Colon (tissue), 2 donors: ENCODE results near the gene IGF2R.
"Not testable (repeated sequence)": the region's sequence is repeated elsewhere in the genome, so short reads cannot be mapped to it uniquely, and the experiment has no call there.

Source experiments
- FAIRE-seq: peaks from 2 replicates; lab custom pipeline; 2012; peaks lifted over from hg19 to GRCh38; lab: Jason Lieb, UNC
- donor health status: control.
- donor health status: control.

The IGF2R gene

GRCh38 chr6:159968295-159969203 is at the start of gene IGF2R:
IGF2R (plus strand) TSS chr6:159969082; CDS start chr6:159969247, 165 bp downstream.
- FAIRE-seq = no peak

- no peak for FAIRE-seq
Measured at GRCh38 chr6:159919800-159920199, 49.1 kb upstream of the IGF2R start.

DNA sequence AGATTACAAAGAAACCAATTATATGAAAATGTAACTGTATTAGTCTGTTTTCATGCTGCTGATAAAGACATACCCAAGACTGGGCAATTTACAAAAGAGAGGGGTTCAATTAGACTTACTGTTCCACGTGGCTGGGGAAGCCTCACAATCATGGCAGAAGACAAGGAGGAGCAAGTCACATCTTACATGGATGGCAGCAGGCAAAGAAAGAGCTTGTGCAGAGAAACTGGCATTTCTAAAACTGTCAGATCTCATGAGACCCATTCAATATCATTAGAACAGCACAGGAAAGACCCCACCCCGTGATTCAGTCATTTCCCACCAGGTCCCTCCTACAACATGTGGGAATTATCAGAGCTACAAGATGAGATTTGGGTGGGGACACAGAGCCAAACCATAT is 44.7 kb upstream of the IGF2R start:
- not testable (repeated sequence) for FAIRE-seq

DNA sequence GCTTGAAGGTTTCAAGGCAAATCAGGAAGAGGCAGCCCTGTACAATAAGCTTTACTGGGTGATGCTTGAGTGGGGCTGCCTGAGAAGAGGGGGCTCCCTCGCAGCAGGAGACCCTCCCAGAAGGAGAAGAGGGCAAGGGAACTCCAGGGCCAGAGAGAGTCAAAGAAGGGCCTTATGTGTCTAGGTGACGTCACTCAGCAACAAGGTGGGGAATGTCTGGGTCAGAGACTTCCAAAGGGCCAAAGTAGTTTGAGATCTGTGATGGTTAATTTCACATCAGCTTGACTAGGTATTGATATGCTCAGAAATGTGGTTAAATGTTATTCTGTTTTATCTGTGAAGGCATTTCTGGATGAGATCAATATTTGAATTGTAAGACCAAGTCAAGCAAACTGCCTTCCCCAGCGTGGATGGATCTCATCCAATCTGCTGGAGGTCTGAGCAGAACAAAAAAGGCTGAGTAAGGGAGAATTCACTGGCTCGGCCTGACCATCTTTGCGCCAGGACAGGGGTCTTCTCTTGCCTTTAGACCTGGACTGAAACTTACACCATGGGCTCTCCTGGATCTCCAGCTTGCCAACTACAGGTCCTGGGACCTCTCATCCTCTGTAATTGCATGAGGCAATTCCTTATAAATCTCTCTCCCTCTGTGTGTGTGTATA is 42.2 kb upstream of the IGF2R start:
- no peak for FAIRE-seq

DNA sequence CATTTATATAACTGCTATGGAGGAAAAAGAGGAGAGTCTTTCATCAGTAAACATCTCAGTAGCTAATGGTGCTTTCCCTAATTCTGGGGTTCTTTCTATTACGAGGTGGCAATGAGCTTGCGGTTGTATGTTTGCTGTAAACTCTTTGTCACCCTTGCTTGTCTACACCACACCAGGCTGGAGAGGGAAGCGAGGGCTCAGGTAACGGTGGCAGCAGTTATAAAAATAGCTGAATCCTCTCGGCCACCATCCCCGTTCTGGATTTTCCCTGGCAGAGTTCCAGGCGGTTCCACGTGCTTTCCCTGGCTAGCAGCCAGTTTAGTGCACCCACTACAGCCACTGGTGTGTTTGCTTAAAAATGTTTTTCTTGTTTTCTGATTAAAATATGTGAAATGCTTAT is 39.1 kb upstream of the IGF2R start:
- no peak for FAIRE-seq

DNA sequence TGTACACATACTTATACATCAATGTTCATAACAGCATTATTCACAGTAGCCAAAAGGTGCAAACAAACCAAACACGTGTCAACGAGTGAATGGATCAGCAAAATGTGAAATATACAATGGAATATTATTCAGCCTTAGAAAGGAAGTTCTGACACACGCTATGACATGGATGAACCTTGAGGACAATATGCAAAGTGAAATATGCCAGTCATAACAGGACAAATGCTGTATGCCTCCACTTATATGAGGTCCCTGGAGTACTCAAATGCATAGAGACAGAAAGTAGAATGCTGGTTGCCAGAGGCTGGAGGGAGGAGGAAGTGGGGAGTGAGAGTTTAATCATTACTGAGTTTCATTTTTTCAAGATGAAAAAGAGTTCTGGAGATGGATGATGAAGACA is 37.8 kb upstream of the IGF2R start:
- FAIRE-seq = no peak

- no peak for FAIRE-seq
Measured at GRCh38 chr6:159931846-159932245, 37.0 kb upstream of the IGF2R start.

DNA sequence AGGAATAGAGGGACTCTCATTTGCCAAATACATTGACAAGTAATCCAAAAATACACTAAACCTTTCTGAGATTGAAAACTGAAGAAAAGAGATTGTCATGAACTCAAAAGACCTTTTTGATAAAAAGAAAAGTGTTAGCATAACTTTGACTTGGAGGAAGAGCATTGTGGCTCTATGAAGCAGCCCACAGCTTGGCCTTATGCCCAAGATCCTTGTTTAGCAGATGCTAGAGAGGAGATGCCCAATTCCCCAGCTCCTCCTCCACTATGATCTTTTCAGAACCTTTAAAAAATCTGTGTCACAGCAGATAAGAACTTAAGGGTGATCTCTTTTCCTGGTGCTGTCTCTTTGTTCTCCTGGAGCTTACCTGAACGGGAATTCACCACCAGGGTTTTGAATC is 35.8 kb upstream of the IGF2R start:
- FAIRE-seq = no peak

- FAIRE-seq = no peak
Measured at GRCh38 chr6:159934181-159934580, 34.7 kb upstream of the IGF2R start.

DNA sequence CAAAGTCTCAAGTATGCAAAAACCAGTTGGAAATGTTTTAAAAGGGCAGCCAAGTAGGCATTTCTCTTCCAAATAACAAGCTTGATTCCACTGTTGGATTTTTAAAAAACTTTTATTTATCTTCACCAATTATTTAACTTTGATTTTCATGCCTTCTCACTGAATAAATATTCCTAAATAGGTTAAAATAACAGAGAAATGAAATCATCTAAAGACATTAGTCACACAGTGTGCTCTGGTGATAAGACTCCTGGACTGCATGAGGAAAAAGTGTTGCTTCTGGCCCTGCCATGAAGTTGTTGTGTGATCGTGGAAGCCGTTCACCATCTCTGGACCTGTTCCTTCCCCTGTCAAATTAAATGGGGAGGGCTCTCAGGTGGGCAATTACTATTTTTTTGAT is 33.8 kb upstream of the IGF2R start:
- no peak for FAIRE-seq

DNA sequence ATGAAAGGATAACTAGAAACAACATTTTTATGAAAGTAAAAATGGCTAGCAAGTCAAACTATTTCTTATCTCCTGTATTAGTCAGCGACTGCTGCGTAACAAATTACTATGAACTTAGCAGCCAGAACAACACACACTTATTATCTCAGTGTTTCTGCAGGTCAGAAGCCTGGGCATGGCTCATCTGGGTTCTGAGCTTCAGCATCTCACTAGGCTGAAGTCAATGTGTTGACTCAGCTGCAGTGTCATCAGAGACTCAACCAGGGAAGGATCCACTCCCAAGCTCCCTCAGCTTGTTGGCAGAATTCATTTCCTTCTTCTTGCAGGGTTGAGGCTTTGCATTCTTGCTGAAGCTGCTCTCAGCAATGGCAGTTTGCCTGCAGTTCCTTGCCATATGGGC is 33.2 kb upstream of the IGF2R start:
- FAIRE-seq = no peak

DNA sequence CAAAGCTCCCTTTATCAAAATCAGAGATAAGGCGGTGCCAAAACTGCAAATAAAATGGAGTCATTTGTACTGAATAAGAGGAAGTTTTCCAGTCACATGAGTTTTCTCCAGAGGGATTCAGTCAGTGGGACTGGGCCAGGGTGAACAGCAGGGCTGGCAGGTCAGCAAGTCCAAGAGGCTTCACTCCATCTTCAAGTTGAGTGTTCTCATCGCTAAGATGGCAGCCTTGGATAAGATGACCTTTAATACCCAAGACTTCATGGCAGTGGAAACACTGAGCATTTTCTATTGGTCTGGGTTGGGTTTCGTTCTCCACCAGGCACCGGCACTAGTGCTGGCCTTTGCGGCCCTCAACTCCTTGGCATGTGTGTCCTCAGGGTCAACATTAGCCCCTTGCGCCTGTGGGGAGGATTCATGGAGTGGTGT is 29.3 kb upstream of the IGF2R start:
- FAIRE-seq = no peak

GRCh38 chr6:159941286-159942113 is 27.4 kb upstream of the IGF2R start:
- no peak for FAIRE-seq

DNA sequence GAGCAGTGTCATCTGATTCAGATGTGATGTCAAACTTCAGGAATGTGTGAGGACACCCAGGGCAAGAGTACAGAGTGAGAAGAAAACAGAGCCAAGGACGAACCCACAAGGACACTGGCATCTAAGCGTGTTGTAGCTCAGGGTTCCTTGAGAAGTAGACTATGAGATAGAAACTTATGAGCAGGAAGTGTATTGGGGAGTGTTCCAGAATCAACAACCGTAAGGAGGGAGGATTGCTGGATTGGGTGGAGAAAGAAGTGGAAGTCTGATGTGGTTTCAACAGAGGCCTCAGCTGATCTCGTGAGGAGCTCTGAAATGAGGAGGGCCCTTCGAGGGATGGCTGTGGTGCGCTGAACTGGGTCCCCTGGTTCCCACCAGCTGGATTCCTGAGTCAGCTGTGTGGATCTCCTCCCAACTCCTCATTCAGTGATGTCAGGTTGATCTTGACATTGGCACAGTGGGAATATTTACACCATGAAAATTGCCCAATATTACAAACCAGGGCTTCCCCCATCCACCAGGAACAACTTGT is 25.7 kb upstream of the IGF2R start:
- FAIRE-seq = no peak

DNA sequence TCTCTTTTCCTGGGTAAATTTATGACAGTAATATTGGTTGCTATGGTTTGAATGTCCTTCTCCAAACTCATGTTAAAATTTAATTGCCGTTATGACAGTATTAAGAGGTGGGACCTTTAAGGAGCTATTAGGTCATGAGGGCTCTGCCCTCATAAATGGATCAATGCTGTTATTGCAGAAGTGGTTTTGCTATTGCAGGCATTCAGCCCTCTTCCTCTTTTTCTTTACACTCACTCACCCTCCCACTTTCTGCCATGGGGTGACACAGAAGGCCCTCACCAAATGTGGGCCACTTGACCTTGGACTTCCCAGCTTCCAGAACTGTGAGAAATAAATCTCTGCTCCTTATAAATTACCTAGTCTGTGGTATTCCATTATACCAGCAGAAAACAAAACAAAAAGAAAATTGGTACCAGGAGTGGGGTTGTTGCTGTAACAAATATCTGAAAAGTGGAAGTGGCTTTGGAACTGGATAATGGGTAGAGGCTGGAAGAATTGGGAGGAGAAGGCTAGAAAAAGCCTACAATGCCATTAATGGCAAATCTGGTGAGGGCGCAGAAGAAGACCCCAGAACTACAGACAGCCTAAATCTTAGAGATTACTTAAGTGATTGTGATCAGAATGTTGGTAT is 24.8 kb upstream of the IGF2R start:
- no peak for FAIRE-seq

DNA sequence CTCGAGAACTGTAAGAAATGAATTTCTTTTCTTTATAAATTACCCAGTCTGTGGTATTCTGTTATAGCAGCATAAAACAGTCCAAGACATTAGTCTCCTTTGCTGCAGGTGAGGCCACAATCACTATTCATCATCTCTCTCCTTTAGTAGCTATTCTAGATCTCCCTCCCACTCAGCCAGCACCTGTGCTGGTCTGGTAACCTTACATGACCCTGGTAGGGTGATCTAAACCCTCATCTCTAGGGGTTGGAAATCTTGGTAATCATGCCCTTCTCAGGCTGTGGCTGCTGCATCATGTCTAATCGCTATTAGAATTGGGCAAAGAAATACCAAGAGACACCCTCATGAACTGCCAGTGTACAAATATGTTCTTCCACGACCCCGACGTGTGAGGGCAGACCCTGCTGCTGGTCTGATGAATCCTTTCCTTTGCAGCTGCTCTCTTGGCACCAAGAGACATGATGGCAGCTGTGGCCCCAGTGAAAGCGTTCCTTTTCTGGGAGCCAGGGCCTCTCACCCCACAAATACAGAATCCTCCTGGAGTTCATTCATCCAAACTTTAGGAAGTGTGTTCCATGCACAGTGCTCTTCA is 23.0 kb upstream of the IGF2R start:
- no peak for FAIRE-seq

- no peak for FAIRE-seq
Measured at GRCh38 chr6:159946912-159947311, 22.0 kb upstream of the IGF2R start.

DNA sequence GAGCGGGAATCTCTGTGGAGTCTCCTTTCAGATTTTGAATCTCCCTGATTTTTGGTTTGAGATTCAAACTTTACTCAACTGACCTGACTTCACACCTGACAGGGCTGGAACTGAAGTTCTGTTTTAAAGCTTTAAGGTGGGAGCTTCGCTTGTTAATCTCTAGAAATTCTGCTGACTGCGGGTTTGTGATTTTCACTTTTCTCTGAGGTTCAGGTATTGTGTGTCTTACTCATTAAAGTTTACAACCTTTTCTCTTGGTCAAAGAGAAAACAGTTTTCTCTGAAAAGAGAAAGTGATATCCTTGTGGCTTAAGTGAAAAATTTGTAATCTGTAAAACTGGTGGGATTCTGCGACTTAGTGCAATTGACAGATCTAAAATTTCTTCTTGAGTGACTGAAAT is 20.7 kb upstream of the IGF2R start:
- FAIRE-seq = no peak

GRCh38 chr6:159951772-159952171 is 17.1 kb upstream of the IGF2R start:
- FAIRE-seq = no peak

DNA sequence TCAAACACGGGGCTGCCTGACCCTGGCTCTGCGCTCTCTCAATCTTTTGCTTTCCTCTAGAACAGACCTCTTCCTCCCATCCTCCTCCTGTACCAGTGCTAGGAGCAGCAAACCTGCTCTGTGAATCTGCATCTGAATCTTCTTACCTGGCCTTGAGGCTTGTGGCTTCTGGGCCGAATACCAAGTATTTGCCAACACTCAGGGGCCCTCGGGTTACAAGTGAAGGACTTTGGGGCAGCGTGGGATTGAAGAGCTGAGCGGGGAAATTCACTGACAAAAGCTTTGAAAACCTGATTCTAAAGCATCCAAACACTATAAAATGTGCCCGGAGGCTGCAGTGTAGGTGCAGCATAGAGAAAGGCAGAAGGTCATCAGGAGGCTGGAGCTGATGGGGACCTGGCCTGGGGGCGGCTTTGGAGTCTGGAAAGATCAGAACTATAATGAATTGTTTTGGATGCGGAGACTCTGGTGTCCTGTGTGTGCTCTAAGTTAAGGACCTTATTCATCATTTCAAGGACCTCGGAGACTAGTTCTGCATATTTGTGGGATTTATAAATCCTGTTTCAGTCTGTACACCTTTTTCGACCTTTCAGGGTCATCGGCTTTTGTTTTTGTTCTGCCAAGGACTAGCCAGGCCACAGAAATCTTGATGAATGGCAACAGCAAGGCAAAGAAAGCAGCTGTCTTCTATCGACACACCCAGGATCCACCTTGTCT is 16.4 kb upstream of the IGF2R start:
- FAIRE-seq = no peak

DNA sequence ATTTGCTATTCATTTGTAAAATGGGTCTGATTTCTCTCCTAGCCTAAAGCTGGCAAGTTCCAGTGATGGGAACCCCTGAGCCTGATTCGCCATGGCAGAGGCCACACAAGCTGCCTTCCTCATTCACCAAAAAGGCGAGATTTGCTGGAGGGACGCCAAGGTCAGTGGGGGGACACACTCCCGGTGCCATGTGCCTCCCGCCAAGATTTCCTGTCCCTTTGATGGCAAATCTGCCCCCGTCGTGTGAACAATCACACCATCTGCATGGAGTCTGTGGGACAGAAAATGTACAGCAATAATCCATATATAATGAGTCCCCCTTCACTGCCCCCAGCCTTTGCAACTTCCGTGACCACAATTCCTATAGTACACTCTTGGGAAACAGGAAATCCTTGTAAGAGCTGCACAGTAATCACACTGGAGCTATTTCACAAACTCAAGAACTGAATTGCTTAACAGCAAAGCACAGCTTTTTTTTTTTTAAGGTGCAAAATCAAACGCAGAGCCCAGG is 15.7 kb upstream of the IGF2R start:
- FAIRE-seq = no peak
